Uterus (tissue), 2 donors: ENCODE data around the gene OCA2.

Experiments
- POLR2A ChIP-seq, 2 donors: fragments of 450-650 bp; IDR thresholded peaks; one replicate each; pipeline ENCODE4 v1.6.1; 2016; ENCODE audit warnings: antibody characterized with exemption in 2 of 2, mild to moderate bottlenecking in 1 of 2, moderate library complexity in 1 of 2
- TF ChIP-seq, protein P1 (sequence below), 4 experiments: fragments of 200-600 bp in 2 of 4; fragments of 450-650 bp in 2 of 4; sonication (generic) in 2 of 4; IDR thresholded peaks; one replicate each; pipeline ENCODE4 v1.5.1; 2016 to 2019; ENCODE audit warnings: antibody characterized with exemption in 4 of 4, mild to moderate bottlenecking in 2 of 4, moderate library complexity in 1 of 4

DNA sequence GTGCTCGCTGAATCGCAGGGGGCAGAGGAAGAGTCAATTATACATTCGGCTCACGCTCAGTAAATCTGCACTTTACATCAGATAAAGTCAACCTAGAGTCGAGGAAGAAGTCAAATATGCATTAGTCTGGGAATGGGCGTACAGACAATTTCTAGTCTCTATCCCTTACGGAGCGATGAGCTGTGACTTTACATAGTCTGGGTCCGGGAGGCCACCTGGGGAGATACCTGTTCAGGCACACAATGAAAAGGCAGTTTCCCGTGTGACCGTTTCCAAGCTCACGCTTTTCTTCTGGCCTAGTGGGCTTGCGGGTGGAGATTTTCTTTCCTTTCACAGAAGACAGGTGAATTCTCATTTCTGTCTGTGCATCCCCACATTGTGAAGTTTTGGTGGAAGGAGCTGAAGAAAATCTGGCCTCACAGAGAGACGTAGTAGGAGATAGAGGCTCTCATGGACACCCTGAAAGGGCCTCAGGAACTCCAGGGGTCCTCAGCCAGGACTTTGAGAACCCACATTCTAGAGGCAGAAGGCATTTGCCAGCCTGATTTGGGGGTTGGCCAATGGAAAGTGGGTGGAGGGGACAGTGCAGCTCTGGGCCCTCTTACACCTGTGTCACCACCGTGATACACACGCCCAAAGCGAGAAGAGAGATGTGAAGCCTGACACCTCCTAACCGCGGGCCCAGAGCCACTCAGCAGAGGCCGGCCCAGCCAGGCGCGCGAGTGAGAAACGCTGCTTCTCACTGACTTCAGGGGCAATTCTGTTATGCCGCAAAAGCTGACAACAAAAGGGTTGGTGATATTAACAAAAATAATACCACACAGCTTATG is 10.7 kb upstream of the OCA2 start:
- TF ChIP-seq POLR2A (IDR thresholded peaks at IDR 0.05): no peak
- TF ChIP-seq, protein P1, sequence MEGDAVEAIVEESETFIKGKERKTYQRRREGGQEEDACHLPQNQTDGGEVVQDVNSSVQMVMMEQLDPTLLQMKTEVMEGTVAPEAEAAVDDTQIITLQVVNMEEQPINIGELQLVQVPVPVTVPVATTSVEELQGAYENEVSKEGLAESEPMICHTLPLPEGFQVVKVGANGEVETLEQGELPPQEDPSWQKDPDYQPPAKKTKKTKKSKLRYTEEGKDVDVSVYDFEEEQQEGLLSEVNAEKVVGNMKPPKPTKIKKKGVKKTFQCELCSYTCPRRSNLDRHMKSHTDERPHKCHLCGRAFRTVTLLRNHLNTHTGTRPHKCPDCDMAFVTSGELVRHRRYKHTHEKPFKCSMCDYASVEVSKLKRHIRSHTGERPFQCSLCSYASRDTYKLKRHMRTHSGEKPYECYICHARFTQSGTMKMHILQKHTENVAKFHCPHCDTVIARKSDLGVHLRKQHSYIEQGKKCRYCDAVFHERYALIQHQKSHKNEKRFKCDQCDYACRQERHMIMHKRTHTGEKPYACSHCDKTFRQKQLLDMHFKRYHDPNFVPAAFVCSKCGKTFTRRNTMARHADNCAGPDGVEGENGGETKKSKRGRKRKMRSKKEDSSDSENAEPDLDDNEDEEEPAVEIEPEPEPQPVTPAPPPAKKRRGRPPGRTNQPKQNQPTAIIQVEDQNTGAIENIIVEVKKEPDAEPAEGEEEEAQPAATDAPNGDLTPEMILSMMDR (IDR thresholded peaks at IDR 0.05): no peak
